T-helper 1 cell (primary cell): ENCODE results near the gene TMC7.
A peak's percentile ranks its signal among the peaks of the same experiment; 100 is the strongest.

Experiments used
- DNase-seq, 5 donors: peaks; one replicate each; pipeline ENCODE4 v3.0.0-alpha.2; 2012 to 2020

Gene TMC7

GRCh38 chr16:19033761-19034160 lies 50.0 kb downstream of the TMC7 start:
- no peak for DNase-seq

- DNase-seq, result no peak
These were observed 56.7 kb downstream of the TMC7 start for GRCh38 chr16:19040400-19040799.

- no peak for DNase-seq
These were observed 61.0 kb downstream of the TMC7 start for GRCh38 chr16:19044769-19045168.

- DNase-seq, result no peak
These were observed 62.3 kb downstream of the TMC7 start for GRCh38 chr16:19046062-19046461.

GRCh38 chr16:19062706-19063105 lies 79.0 kb downstream of the TMC7 start:
- no peak for DNase-seq

GRCh38 chr16:19066988-19067348 lies 83.2 kb downstream of the TMC7 start:
- peak in 1 of 5 donors; percentile 3 for DNase-seq

GRCh38 chr16:19067349-19068236 lies 83.9 kb downstream of the TMC7 start, which contains the start of gene COQ7:
COQ7 (plus strand) TSS chr16:19067614; CDS start chr16:19067665, 51 bp downstream.
- peak; percentile 97 to 100 (median 97) for DNase-seq

GRCh38 chr16:19068237-19068815 lies 84.6 kb downstream of the TMC7 start:
- DNase-seq, result no peak

GRCh38 chr16:19071811-19072777 lies 88.4 kb downstream of the TMC7 start:
- peak; percentile 7 to 43 (median 25) for DNase-seq

GRCh38 chr16:19073344-19073743 lies 89.6 kb downstream of the TMC7 start:
- no peak for DNase-seq

GRCh38 chr16:19073863-19074262 lies 90.1 kb downstream of the TMC7 start:
- no peak for DNase-seq

GRCh38 chr16:19075511-19075910 lies 91.8 kb downstream of the TMC7 start:
- DNase-seq, result no peak

- DNase-seq, result no peak
These were observed 94.1 kb downstream of the TMC7 start for GRCh38 chr16:19077879-19078278.

GRCh38 chr16:19083670-19084069 lies 99.9 kb downstream of the TMC7 start:
- no peak for DNase-seq

GRCh38 chr16:19084139-19084538 lies 100.4 kb downstream of the TMC7 start:
- no peak for DNase-seq

- no peak for DNase-seq
These were observed 101.1 kb downstream of the TMC7 start for GRCh38 chr16:19084879-19085278.

GRCh38 chr16:19085679-19086200 lies 102.0 kb downstream of the TMC7 start:
- no peak for DNase-seq

- peak; percentile 50 to 75 (median 59) for DNase-seq
These were observed 102.8 kb downstream of the TMC7 start for GRCh38 chr16:19086322-19087199.

- DNase-seq, result no peak
These were observed 104.7 kb downstream of the TMC7 start for GRCh38 chr16:19088341-19088916.

GRCh38 chr16:19089410-19089955 lies 105.7 kb downstream of the TMC7 start:
- no peak for DNase-seq

- DNase-seq, result no peak
These were observed 107.2 kb downstream of the TMC7 start for GRCh38 chr16:19090916-19091315.
